ENCODE measurements around the gene EML3. TPM values are rescaled to one million over a fixed set of nuclear protein-coding genes. Genes with fewer than 3 reads are reported as not detected.

EML3 gene
- total and polyA plus RNA-seq, 12 donors: 7.7 to 50.4 (median 16.2) TPM

GRCh38 chr11:62579252-62579651 lies 33.3 kb downstream of the EML3 start:
- ATAC-seq: no peak
- DNase-seq: no peak
- no peak for TF ChIP-seq CTCF (IDR thresholded peaks at IDR 0.05)
- H3K36me3 ChIP-seq: peaks cover 0 to 87% (median 8%) of the 10 kb centered on the region in 9 donors
- intact Hi-C loops (cut with DNase I): loop anchor here in 1 of 10 donors (10.0 kb wide), 1 partner anchor 276 kb away; no protein-coding TSS in a partner anchor
- H3K9me3 ChIP-seq: no peaks in the 10 kb centered on the region
- H3K4me3 ChIP-seq: no peak overlapping the region
- WGBS, 2 donors: 87 to 95% methylated on average over 2 of the region's 2 CpGs
- H3K4me1 ChIP-seq: peaks cover 7 to 43% (median 25%) of the 10 kb centered on the region in 9 donors
- H3K27me3 ChIP-seq: no peaks in the 10 kb centered on the region
- H3K27ac ChIP-seq: peak overlapping the region in 3 of 10 donors; percentile 11 to 98 (median 92)

GRCh38 chr11:62578541-62578940 lies 34.0 kb downstream of the EML3 start:
- WGBS, 2 donors: 96% methylated on average over 11 of the region's 11 CpGs
- Histone ChIP-seq H3K4me1 (peaks cover 7 to 43% (median 25%) of the 10 kb centered on the region in 9 donors), H3K27me3 (no peaks in the 10 kb centered on the region), H3K9me3 (no peaks in the 10 kb centered on the region), H3K27ac (peak overlapping the region in 7 of 10 donors; percentile 68 to 98 (median 92)), H3K4me3 (no peak overlapping the region), H3K36me3 (peaks cover 0 to 80% (median 6%) of the 10 kb centered on the region in 9 donors)
- no peak for DNase-seq
- ATAC-seq: no peak
- TF ChIP-seq CTCF (IDR thresholded peaks at IDR 0.05): no peak
- intact Hi-C loops (cut with DNase I): loop anchor here in 1 of 10 donors (10.0 kb wide), 1 partner anchor 276 kb away; no protein-coding TSS in a partner anchor

GRCh38 chr11:62577046-62577714 lies 35.4 kb downstream of the EML3 start:
- Histone ChIP-seq H3K4me3 (peak overlapping the region in 6 of 10 donors; percentile 21 to 92 (median 48)), H3K27ac (peak overlapping the region; percentile 73 to 98 (median 92)), H3K27me3 (no peaks in the 10 kb centered on the region), H3K9me3 (no peaks in the 10 kb centered on the region), H3K36me3 (peaks cover 0 to 72% (median 5%) of the 10 kb centered on the region in 9 donors), H3K4me1 (peaks cover 11 to 52% (median 34%) of the 10 kb centered on the region in 9 donors)
- intact Hi-C loops (cut with DNase I): loop anchor here in 1 of 10 donors (10.0 kb wide), 1 partner anchor 278 kb away; no protein-coding TSS in a partner anchor
- 47 to 60% methylated on average over 12 of the region's 12 CpGs for WGBS, 2 donors
- DNase-seq: peak in 1 of 2 donors; percentile 83
- no peak for TF ChIP-seq CTCF (IDR thresholded peaks at IDR 0.05)
- peak in 7 of 8 donors; percentile 7 to 55 (median 24) for ATAC-seq

- Histone ChIP-seq H3K27me3 (no peaks in the 10 kb centered on the region), H3K4me1 (peaks cover 11 to 61% (median 45%) of the 10 kb centered on the region in 9 donors), H3K9me3 (no peaks in the 10 kb centered on the region), H3K36me3 (peaks cover 0 to 72% (median 9%) of the 10 kb centered on the region in 9 donors), H3K4me3 (peak overlapping the region in 7 of 10 donors; percentile 67 to 95 (median 83)), H3K27ac (peak overlapping the region in 9 of 10 donors; percentile 81 to 98 (median 92))
- DNase-seq: no peak
- TF ChIP-seq CTCF (IDR thresholded peaks at IDR 0.05): no peak
- intact Hi-C loops (cut with DNase I): loop anchor here in 2 of 10 donors (2.0 to 10.0 kb wide), 2 partner anchors 15 to 279 kb away; partner anchors contain the start of gene TUT1 (in 1 of the 2)
- WGBS, 2 donors: 76 to 79% methylated on average over 14 of the region's 14 CpGs
- no peak for ATAC-seq
Measured at GRCh38 chr11:62575837-62576236, 36.7 kb downstream of the EML3 start.
